Measurements from ENCODE around the gene UPK1A. TPM values are rescaled to one million over a fixed set of nuclear protein-coding genes. Genes with fewer than 3 reads are reported as not detected.

The UPK1A gene
- total and polyA plus RNA-seq, 2 donors (not counting 1 experiment from before 2014, with no cell fraction given), result 0.16 TPM; not detected in 1

GRCh38 chr19:35621708-35622107 is 44.6 kb upstream of the UPK1A start:
- H3K27ac Mint-ChIP-seq, result no peak overlapping the region
- 95% methylated on average over 9 of the region's 9 CpGs for WGBS (ENCODE audit: insufficient coverage)
- no peak overlapping the region for H3K9ac ChIP-seq (ENCODE audit: low read length)

GRCh38 chr19:35622750-35623149 is 43.6 kb upstream of the UPK1A start:
- DNase-seq, result no peak

More at GRCh38 chr19:35621708-35622107, 44.6 kb upstream of the UPK1A start:
- H3K27me3 ChIP-seq (replicated peaks in 1 of 4; ENCODE audit: control extremely low read depth in 1 of 4, control insufficient read depth in 3 of 4, insufficient read depth in 4 of 4, low read length in 3 of 4), result no peaks in the 10 kb centered on the region
- no peaks in the 10 kb centered on the region for H4K20me1 ChIP-seq (ENCODE audit: control insufficient read depth, insufficient read depth, low read length, poor library complexity, severe bottlenecking)
- H3K36me3 ChIP-seq (replicated peaks in 1 of 2; ENCODE audit: control extremely low read depth in 1 of 2, control insufficient read depth in 1 of 2, extremely low read depth in 1 of 2, insufficient read depth in 2 of 2, low read length in 1 of 2), result peaks cover 0 to 18% of the 10 kb centered on the region in 2 experiments
- ChIA-PET CTCF (interaction anchor here (0.6 kb wide), 1 partner anchor 42 kb away, joined by 4 read pairs; no protein-coding TSS in a partner anchor), POLR2A (no interaction called here)
- intact Hi-C loops (cut with micrococcal nuclease), result no loop called here
- Mint-ChIP-seq H3K4me3 (no peak overlapping the region), H3K9me3 (ENCODE audit: insufficient read depth) (no peaks in the 10 kb centered on the region), H3K27me3 (no peaks in the 10 kb centered on the region), H3K4me1 (peaks cover 2% of the 10 kb centered on the region)
- H3K27ac ChIP-seq (ENCODE audit: low read length in 2 of 2), result no peak overlapping the region
- H3K79me2 ChIP-seq (ENCODE audit: control insufficient read depth, insufficient read depth, low read length), result no peaks in the 10 kb centered on the region
- H2AFZ ChIP-seq (ENCODE audit: insufficient read depth, low read depth, low read length, poor library complexity, severe bottlenecking), result no peak overlapping the region
- DNase-seq (no peak), ATAC-seq (ENCODE audit: low read depth) (no peak)
- no peak overlapping the region for H3K4me3 ChIP-seq (ENCODE audit: control extremely low read depth in 1 of 5, extremely low read depth in 1 of 5, insufficient read depth in 1 of 5, low read depth in 2 of 5, low read length in 4 of 5)
- H3K9me3 ChIP-seq (ENCODE audit: control extremely low read depth in 1 of 3, control insufficient read depth in 2 of 3, insufficient read depth in 1 of 3, low read length in 2 of 3), result no peaks in the 10 kb centered on the region
- no peaks in the 10 kb centered on the region for H3K4me1 ChIP-seq (ENCODE audit: control insufficient read depth in 2 of 2, insufficient read depth in 2 of 2, low read length in 2 of 2)
- no peak for TF ChIP-seq EZH2 (IDR thresholded peaks at IDR 0.05; ENCODE audit: borderline replicate concordance, insufficient read depth, low read depth, low read length, poor library complexity, severe bottlenecking)
- TF ChIP-seq, protein P1, sequence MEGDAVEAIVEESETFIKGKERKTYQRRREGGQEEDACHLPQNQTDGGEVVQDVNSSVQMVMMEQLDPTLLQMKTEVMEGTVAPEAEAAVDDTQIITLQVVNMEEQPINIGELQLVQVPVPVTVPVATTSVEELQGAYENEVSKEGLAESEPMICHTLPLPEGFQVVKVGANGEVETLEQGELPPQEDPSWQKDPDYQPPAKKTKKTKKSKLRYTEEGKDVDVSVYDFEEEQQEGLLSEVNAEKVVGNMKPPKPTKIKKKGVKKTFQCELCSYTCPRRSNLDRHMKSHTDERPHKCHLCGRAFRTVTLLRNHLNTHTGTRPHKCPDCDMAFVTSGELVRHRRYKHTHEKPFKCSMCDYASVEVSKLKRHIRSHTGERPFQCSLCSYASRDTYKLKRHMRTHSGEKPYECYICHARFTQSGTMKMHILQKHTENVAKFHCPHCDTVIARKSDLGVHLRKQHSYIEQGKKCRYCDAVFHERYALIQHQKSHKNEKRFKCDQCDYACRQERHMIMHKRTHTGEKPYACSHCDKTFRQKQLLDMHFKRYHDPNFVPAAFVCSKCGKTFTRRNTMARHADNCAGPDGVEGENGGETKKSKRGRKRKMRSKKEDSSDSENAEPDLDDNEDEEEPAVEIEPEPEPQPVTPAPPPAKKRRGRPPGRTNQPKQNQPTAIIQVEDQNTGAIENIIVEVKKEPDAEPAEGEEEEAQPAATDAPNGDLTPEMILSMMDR (IDR thresholded peaks at IDR 0.05), result no peak
- no peak overlapping the region for H3K4me2 ChIP-seq (replicated peaks; ENCODE audit: low read depth, low read length, poor library complexity, severe bottlenecking)

More at GRCh38 chr19:35622750-35623149, 43.6 kb upstream of the UPK1A start:
- H3K4me3 ChIP-seq (ENCODE audit: control extremely low read depth in 1 of 5, extremely low read depth in 1 of 5, insufficient read depth in 1 of 5, low read depth in 2 of 5, low read length in 4 of 5), result no peak overlapping the region
- Mint-ChIP-seq H3K27ac (no peak overlapping the region), H3K4me3 (no peak overlapping the region), H3K9me3 (ENCODE audit: insufficient read depth) (no peaks in the 10 kb centered on the region), H3K4me1 (peaks cover 2% of the 10 kb centered on the region), H3K27me3 (no peaks in the 10 kb centered on the region)
- peaks cover 0 to 11% of the 10 kb centered on the region in 2 experiments for H3K36me3 ChIP-seq (replicated peaks in 1 of 2; ENCODE audit: control extremely low read depth in 1 of 2, control insufficient read depth in 1 of 2, extremely low read depth in 1 of 2, insufficient read depth in 2 of 2, low read length in 1 of 2)
- 95% methylated on average over 13 of the region's 13 CpGs for WGBS (ENCODE audit: insufficient coverage)
- peaks cover 0 to under 1% of the 10 kb centered on the region in 2 donors for H3K4me1 ChIP-seq (ENCODE audit: control insufficient read depth in 2 of 2, insufficient read depth in 2 of 2, low read length in 2 of 2)
- H2AFZ ChIP-seq (ENCODE audit: insufficient read depth, low read depth, low read length, poor library complexity, severe bottlenecking), result no peak overlapping the region
- H3K9me3 ChIP-seq (ENCODE audit: control extremely low read depth in 1 of 3, control insufficient read depth in 2 of 3, insufficient read depth in 1 of 3, low read length in 2 of 3), result no peaks in the 10 kb centered on the region
- H3K79me2 ChIP-seq (ENCODE audit: control insufficient read depth, insufficient read depth, low read length), result no peaks in the 10 kb centered on the region
- CTCF ChIA-PET, result no interaction called here
- H3K4me2 ChIP-seq (replicated peaks; ENCODE audit: low read depth, low read length, poor library complexity, severe bottlenecking), result no peak overlapping the region
- intact Hi-C loops (cut with micrococcal nuclease), result no loop called here
- TF ChIP-seq EZH2 (IDR thresholded peaks at IDR 0.05; ENCODE audit: borderline replicate concordance, insufficient read depth, low read depth, low read length, poor library complexity, severe bottlenecking), result no peak
- TF ChIP-seq, protein P1 (IDR thresholded peaks at IDR 0.05), result no peak
- no peak overlapping the region for H3K27ac ChIP-seq (ENCODE audit: low read length in 2 of 2)
- POLR2A ChIA-PET, result no interaction called here
- H3K27me3 ChIP-seq (replicated peaks in 1 of 4; ENCODE audit: control extremely low read depth in 1 of 4, control insufficient read depth in 3 of 4, insufficient read depth in 4 of 4, low read length in 3 of 4), result no peaks in the 10 kb centered on the region
- H4K20me1 ChIP-seq (ENCODE audit: control insufficient read depth, insufficient read depth, low read length, poor library complexity, severe bottlenecking), result no peaks in the 10 kb centered on the region
- H3K9ac ChIP-seq (ENCODE audit: low read length), result no peak overlapping the region
- no peak for ATAC-seq (ENCODE audit: low read depth)

Data from B cell (primary cell).